ENCODE data around the gene RPTOR. TPM values are rescaled to one million over a fixed set of nuclear protein-coding genes. Genes with fewer than 3 reads are reported as not detected.

The RPTOR gene
- total RNA-seq, 1 donor: 30.0 TPM

- no peak for TF ChIP-seq CTCF (IDR thresholded peaks at IDR 0.05; ENCODE audit: insufficient read depth, low read length)
- DNase-seq (ENCODE audit: low read depth): no peak
- H3K4me3 ChIP-seq (ENCODE audit: low read depth, low read length): no peak overlapping the region
These were observed 415.6 kb downstream of the RPTOR start for GRCh38 chr17:80960037-80960796.

GRCh38 chr17:80960797-80961452, 416.3 kb downstream of the RPTOR start:
- no peak for DNase-seq (ENCODE audit: low read depth)
- TF ChIP-seq CTCF (IDR thresholded peaks at IDR 0.05; ENCODE audit: insufficient read depth, low read length): no peak
- no peak overlapping the region for H3K4me3 ChIP-seq (ENCODE audit: low read depth, low read length)

- no peak for DNase-seq (ENCODE audit: low read depth)
- H3K4me3 ChIP-seq (ENCODE audit: low read depth, low read length): no peak overlapping the region
- no peak for TF ChIP-seq CTCF (IDR thresholded peaks at IDR 0.05; ENCODE audit: insufficient read depth, low read length)
These were observed 417.1 kb downstream of the RPTOR start for GRCh38 chr17:80961541-80962330.

GRCh38 chr17:80962356-80963329, 418.0 kb downstream of the RPTOR start:
- TF ChIP-seq CTCF (IDR thresholded peaks at IDR 0.05; ENCODE audit: insufficient read depth, low read length): no peak
- no peak for DNase-seq (ENCODE audit: low read depth)
- no peak overlapping the region for H3K4me3 ChIP-seq (ENCODE audit: low read depth, low read length)

GRCh38 chr17:80963812-80964543, 419.3 kb downstream of the RPTOR start:
- H3K4me3 ChIP-seq (ENCODE audit: low read depth, low read length): no peak overlapping the region
- DNase-seq (ENCODE audit: low read depth): no peak
- no peak for TF ChIP-seq CTCF (IDR thresholded peaks at IDR 0.05; ENCODE audit: insufficient read depth, low read length)

Measured in fibroblast of the aortic adventitia (primary cell).